Glutamatergic neuron (in vitro differentiated cells): ENCODE measurements around the gene FAM177A1. TPM values are rescaled to one million over a fixed set of nuclear protein-coding genes. Genes with fewer than 3 reads are reported as not detected.

Source experiments
- DNase-seq: peaks from one replicate; pipeline ENCODE4 v3.0.0; 2022
- H3K27ac Mint-ChIP-seq: one replicate; pipeline ENCODE4 v1.8.0; 2020; ENCODE audit warnings: mild to moderate bottlenecking, mixed read lengths, inconsistent platforms; ENCODE audit not compliant: unreplicated experiment
- H3K27me3 Mint-ChIP-seq: one replicate; pipeline ENCODE4 v1.8.0; 2020; ENCODE audit warnings: mild to moderate bottlenecking, moderate library complexity, mixed read lengths, inconsistent platforms; ENCODE audit not compliant: unreplicated experiment
- H3K36me3 Mint-ChIP-seq: one replicate; pipeline ENCODE4 v1.8.0; 2020; ENCODE audit warnings: mild to moderate bottlenecking, mixed read lengths, inconsistent platforms; ENCODE audit not compliant: unreplicated experiment
- H3K4me1 Mint-ChIP-seq: one replicate; pipeline ENCODE4 v1.8.0; 2020; ENCODE audit warnings: mild to moderate bottlenecking, low read depth, mixed read lengths, inconsistent platforms; ENCODE audit not compliant: unreplicated experiment
- H3K4me3 Mint-ChIP-seq: one replicate; pipeline ENCODE4 v1.8.0; 2020; ENCODE audit warnings: mild to moderate bottlenecking, mixed read lengths, inconsistent platforms; ENCODE audit not compliant: unreplicated experiment
- H3K9me3 Mint-ChIP-seq: one replicate; pipeline ENCODE4 v1.8.0; 2020; ENCODE audit warnings: mild to moderate bottlenecking, moderate library complexity, mixed read lengths, inconsistent platforms; ENCODE audit not compliant: unreplicated experiment
- total RNA-seq: library from RNA; stranded (reverse); fragmentation: NEBNext Ultra II Directional; extraction: Animal tissue kit (Norgen Biotek cat#: 25700); gene quantifications from one replicate; pipeline ENCODE4 v1.2.1, GENCODE V29; 2021; ENCODE audit not compliant: unreplicated experiment
- TF ChIP-seq, protein P1 (sequence below): fragments of 200-600 bp; sonication (generic); IDR thresholded peaks from one replicate; pipeline ENCODE4 v1.5.0; 2021; ENCODE audit not compliant: partially characterized antibody, unreplicated experiment

FAM177A1 gene
- total RNA-seq, 1 donor from 2014 or later = 72.7 TPM

DNA sequence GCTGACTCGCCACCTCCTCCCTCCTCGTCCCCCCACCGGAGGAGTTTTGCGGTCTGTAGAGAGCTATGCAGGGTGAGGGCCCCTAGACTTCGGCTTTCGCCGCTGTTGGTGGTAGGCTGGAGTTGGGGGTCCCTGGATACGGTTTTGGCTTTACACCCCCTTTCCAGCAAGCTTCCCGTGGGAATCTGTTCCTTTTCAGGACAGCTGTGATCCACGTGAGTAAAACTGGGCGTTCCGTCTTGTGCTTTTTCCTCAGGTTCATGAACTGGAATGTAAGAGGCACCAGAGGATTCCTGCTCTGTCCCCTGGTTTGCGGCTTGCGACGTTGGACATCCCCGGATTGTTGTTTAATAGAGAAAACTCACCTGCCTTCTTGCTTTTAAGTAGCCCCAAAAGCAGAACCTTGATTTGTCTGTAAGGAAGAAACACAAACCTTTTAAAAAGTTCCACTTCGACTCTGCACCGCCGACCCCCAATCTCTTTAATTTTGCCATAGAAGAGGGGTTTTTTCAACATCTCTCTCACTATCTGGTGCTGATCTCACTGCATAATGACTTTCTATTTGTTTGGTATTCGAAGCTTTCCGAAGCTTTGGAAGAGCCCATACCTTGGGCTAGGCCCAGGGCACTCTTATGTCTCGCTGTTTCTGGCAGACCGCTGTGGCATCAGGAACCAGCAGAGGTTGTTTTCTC is 76.8 kb downstream of the FAM177A1 start:
- Mint-ChIP-seq H3K27me3 (peaks cover 8% of the 10 kb centered on the region), H3K4me3 (peak overlapping the region; percentile 93), H3K36me3 (no peaks in the 10 kb centered on the region), H3K27ac (peak overlapping the region; percentile 94), H3K4me1 (peaks cover 12% of the 10 kb centered on the region), H3K9me3 (peaks cover 8% of the 10 kb centered on the region)
- no peak for DNase-seq
- TF ChIP-seq, protein P1, sequence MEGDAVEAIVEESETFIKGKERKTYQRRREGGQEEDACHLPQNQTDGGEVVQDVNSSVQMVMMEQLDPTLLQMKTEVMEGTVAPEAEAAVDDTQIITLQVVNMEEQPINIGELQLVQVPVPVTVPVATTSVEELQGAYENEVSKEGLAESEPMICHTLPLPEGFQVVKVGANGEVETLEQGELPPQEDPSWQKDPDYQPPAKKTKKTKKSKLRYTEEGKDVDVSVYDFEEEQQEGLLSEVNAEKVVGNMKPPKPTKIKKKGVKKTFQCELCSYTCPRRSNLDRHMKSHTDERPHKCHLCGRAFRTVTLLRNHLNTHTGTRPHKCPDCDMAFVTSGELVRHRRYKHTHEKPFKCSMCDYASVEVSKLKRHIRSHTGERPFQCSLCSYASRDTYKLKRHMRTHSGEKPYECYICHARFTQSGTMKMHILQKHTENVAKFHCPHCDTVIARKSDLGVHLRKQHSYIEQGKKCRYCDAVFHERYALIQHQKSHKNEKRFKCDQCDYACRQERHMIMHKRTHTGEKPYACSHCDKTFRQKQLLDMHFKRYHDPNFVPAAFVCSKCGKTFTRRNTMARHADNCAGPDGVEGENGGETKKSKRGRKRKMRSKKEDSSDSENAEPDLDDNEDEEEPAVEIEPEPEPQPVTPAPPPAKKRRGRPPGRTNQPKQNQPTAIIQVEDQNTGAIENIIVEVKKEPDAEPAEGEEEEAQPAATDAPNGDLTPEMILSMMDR = no peak

DNA sequence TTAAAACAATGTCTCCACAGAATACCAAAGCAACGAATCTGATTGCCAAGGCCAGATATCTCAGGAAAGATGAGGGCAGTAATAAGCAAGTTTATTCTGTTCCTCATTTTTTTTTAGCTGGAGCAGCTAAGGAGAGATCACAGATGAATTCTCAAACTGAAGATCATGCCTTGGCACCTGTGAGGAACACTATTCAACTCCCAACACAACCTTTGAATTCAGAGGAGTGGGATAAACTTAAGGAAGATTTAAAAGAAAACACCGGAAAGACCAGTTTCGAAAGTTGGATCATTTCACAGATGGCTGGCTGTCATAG is 77.3 kb downstream of the FAM177A1 start:
- peak overlapping the region; percentile 93 for H3K4me3 Mint-ChIP-seq
- peaks cover 12% of the 10 kb centered on the region for H3K4me1 Mint-ChIP-seq
- peaks cover 6% of the 10 kb centered on the region for H3K9me3 Mint-ChIP-seq
- H3K36me3 Mint-ChIP-seq = no peaks in the 10 kb centered on the region
- no peak for DNase-seq
- TF ChIP-seq, protein P1 = no peak
- peak overlapping the region; percentile 94 for H3K27ac Mint-ChIP-seq
- peaks cover 8% of the 10 kb centered on the region for H3K27me3 Mint-ChIP-seq

GRCh38 chr14:35124127-35124526 is 78.1 kb downstream of the FAM177A1 start:
- peaks cover 12% of the 10 kb centered on the region for H3K4me1 Mint-ChIP-seq
- H3K27me3 Mint-ChIP-seq = peaks cover 8% of the 10 kb centered on the region
- TF ChIP-seq, protein P1 = no peak
- no peaks in the 10 kb centered on the region for H3K36me3 Mint-ChIP-seq
- H3K27ac Mint-ChIP-seq = no peak overlapping the region
- peaks cover 6% of the 10 kb centered on the region for H3K9me3 Mint-ChIP-seq
- no peak overlapping the region for H3K4me3 Mint-ChIP-seq
- no peak for DNase-seq

Other genes with a start within 250 kb of the FAM177A1 start
- gene BAZ1A, start 170.9 kb upstream of the FAM177A1 start, total RNA-seq = 41.3 TPM
- gene SRP54, start 63.3 kb upstream of the FAM177A1 start, total RNA-seq = 43.5 TPM
- gene PPP2R3C, start 75.7 kb downstream of the FAM177A1 start, total RNA-seq = 37.0 TPM
- gene PRORP, start 76.3 kb downstream of the FAM177A1 start, total RNA-seq = 20.5 TPM
- 148 TPM for gene PSMA6, start 246.1 kb downstream of the FAM177A1 start, total RNA-seq